ENCODE results near the gene TMTC3. TPM values are rescaled to one million over a fixed set of nuclear protein-coding genes. Genes with fewer than 3 reads are reported as not detected.

The TMTC3 gene
- total RNA-seq, 1 donor from 2014 or later, result 8.8 TPM

- intact Hi-C loops (cut with micrococcal nuclease), result no loop called here
- Histone ChIP-seq H3K4me3 (no peak overlapping the region), H3K9me3 (replicated peaks) (peaks cover 42% of the 10 kb centered on the region), H3K27me3 (ENCODE audit: low read depth) (no peaks in the 10 kb centered on the region), H3K27ac (replicated peaks) (no peak overlapping the region), H3K36me3 (no peaks in the 10 kb centered on the region), H3K4me1 (no peaks in the 10 kb centered on the region)
- DNase-seq, result no peak
- no peak for TF ChIP-seq CTCF (IDR thresholded peaks at IDR 0.05; ENCODE audit: borderline replicate concordance)
Measured at GRCh38 chr12:88225776-88226175, 83.7 kb downstream of the TMTC3 start.

GRCh38 chr12:88227263-88227662, 85.2 kb downstream of the TMTC3 start:
- Histone ChIP-seq H3K9me3 (replicated peaks) (peaks cover 27% of the 10 kb centered on the region), H3K27ac (replicated peaks) (no peak overlapping the region), H3K4me3 (no peak overlapping the region), H3K36me3 (no peaks in the 10 kb centered on the region), H3K27me3 (ENCODE audit: low read depth) (no peaks in the 10 kb centered on the region), H3K4me1 (no peaks in the 10 kb centered on the region)
- intact Hi-C loops (cut with micrococcal nuclease), result no loop called here
- DNase-seq, result no peak
- no peak for TF ChIP-seq CTCF (IDR thresholded peaks at IDR 0.05; ENCODE audit: borderline replicate concordance)

- TF ChIP-seq CTCF (IDR thresholded peaks at IDR 0.05; ENCODE audit: borderline replicate concordance), result no peak
- intact Hi-C loops (cut with micrococcal nuclease), result no loop called here
- H3K27ac ChIP-seq (replicated peaks), result no peak overlapping the region
- H3K4me3 ChIP-seq, result no peak overlapping the region
- no peaks in the 10 kb centered on the region for H3K27me3 ChIP-seq (ENCODE audit: low read depth)
- no peak for DNase-seq
- peaks cover 21% of the 10 kb centered on the region for H3K9me3 ChIP-seq (replicated peaks)
- H3K4me1 ChIP-seq, result no peaks in the 10 kb centered on the region
- H3K36me3 ChIP-seq, result no peaks in the 10 kb centered on the region
Measured at GRCh38 chr12:88227871-88228270, 85.8 kb downstream of the TMTC3 start.

GRCh38 chr12:88228720-88229119, 86.6 kb downstream of the TMTC3 start:
- Histone ChIP-seq H3K27ac (replicated peaks) (no peak overlapping the region), H3K27me3 (ENCODE audit: low read depth) (no peaks in the 10 kb centered on the region), H3K4me3 (no peak overlapping the region), H3K9me3 (replicated peaks) (peaks cover 12% of the 10 kb centered on the region), H3K4me1 (no peaks in the 10 kb centered on the region), H3K36me3 (no peaks in the 10 kb centered on the region)
- DNase-seq, result no peak
- no peak for TF ChIP-seq CTCF (IDR thresholded peaks at IDR 0.05; ENCODE audit: borderline replicate concordance)
- intact Hi-C loops (cut with micrococcal nuclease), result no loop called here

GRCh38 chr12:88230271-88230670, 88.2 kb downstream of the TMTC3 start:
- Histone ChIP-seq H3K27me3 (ENCODE audit: low read depth) (no peaks in the 10 kb centered on the region), H3K4me1 (no peaks in the 10 kb centered on the region), H3K27ac (replicated peaks) (no peak overlapping the region), H3K36me3 (no peaks in the 10 kb centered on the region), H3K4me3 (no peak overlapping the region), H3K9me3 (replicated peaks) (peaks cover 5% of the 10 kb centered on the region)
- intact Hi-C loops (cut with micrococcal nuclease), result no loop called here
- DNase-seq, result no peak
- TF ChIP-seq CTCF (IDR thresholded peaks at IDR 0.05; ENCODE audit: borderline replicate concordance), result no peak

All from left ventricle myocardium inferior (tissue), 1 donor.